Left lung (tissue), 10 donors: Measurements from ENCODE around the gene LY6G5B. TPM values are rescaled to one million over a fixed set of nuclear protein-coding genes. Genes with fewer than 3 reads are reported as not detected.
A peak's percentile ranks its signal among the peaks of the same experiment; 100 is the strongest.

Experiments used
- ATAC-seq: fragments of 200-7000 bp; cut with Tn5 transposase; one replicate; pipeline ENCODE4 v1.9.1; 2020; ENCODE audit warnings: moderate library complexity
- DNase-seq, 4 donors: peaks; one replicate each; pipeline ENCODE4 v3.0.0-alpha.2; 2013 to 2020
- H3K27ac ChIP-seq, 2 donors: fragments of 200-600 bp; sonication (generic) in 1 of 2; one replicate each; pipeline versions ENCODE4 v1.5.0 to v1.8.0; 2020 to 2021
- H3K27me3 ChIP-seq, 2 donors: fragments of 200-600 bp; sonication (generic) in 1 of 2; one replicate each; pipeline versions ENCODE4 v1.5.0 to v1.8.0; 2020 to 2021
- H3K36me3 ChIP-seq, 2 donors: fragments of 200-600 bp; sonication (generic) in 1 of 2; one replicate each; pipeline versions ENCODE4 v1.5.0 to v1.8.0; 2020 to 2021
- H3K4me1 ChIP-seq, 2 donors: fragments of 200-600 bp; one replicate each; pipeline ENCODE4 v1.8.0; 2021
- H3K4me3 ChIP-seq, 2 donors: fragments of 200-600 bp; sonication (generic) in 1 of 2; one replicate each; pipeline versions ENCODE4 v1.5.0 to v1.8.0; 2020 to 2021; ENCODE audit warnings: mild to moderate bottlenecking in 1 of 2
- H3K9me3 ChIP-seq, 2 donors: fragments of 200-600 bp; sonication (generic) in 1 of 2; one replicate each; pipeline versions ENCODE4 v1.5.0 to v1.8.0; 2020 to 2021
- intact Hi-C, 2 donors: fragments of 100-400 bp; cut with DNase I; formaldehyde crosslinking; loops; one replicate each; pipeline versions ENCODE4 v1.11.2 to v1.14.2; 2022
- polyA plus RNA-seq, 6 donors: library from polyadenylated mRNA; unstranded; fragments of 120-200 nt; gene quantifications; one replicate each; pipeline ENCODE4 v1.2.1, GENCODE V29; 2013; ENCODE audit not compliant: insufficient read length in 6 of 6
- total RNA-seq, 2 donors: library from RNA; stranded (reverse); fragmentation: NEBNext Ultra II Directional; extraction: Animal tissue kit (Norgen Biotek cat#: 25700); gene quantifications; one replicate each; pipeline ENCODE4 v1.2.1, GENCODE V29; 2021
- TF ChIP-seq, protein P1 (sequence below), 2 donors: fragments of 200-600 bp; sonication (generic) in 1 of 2; IDR thresholded peaks; one replicate each; pipeline versions ENCODE4 v1.5.0 to v1.8.0; 2021; ENCODE audit warnings: antibody characterized with exemption in 2 of 2
- donor health status: DM: no; HTN: yes; CAD: no.
- donor health status: DM: no; HTN: no; CAD: no.

Gene LY6G5B
- total and polyA plus RNA-seq, 8 donors = 6.9 to 41.0 (median 30.1) TPM

DNA sequence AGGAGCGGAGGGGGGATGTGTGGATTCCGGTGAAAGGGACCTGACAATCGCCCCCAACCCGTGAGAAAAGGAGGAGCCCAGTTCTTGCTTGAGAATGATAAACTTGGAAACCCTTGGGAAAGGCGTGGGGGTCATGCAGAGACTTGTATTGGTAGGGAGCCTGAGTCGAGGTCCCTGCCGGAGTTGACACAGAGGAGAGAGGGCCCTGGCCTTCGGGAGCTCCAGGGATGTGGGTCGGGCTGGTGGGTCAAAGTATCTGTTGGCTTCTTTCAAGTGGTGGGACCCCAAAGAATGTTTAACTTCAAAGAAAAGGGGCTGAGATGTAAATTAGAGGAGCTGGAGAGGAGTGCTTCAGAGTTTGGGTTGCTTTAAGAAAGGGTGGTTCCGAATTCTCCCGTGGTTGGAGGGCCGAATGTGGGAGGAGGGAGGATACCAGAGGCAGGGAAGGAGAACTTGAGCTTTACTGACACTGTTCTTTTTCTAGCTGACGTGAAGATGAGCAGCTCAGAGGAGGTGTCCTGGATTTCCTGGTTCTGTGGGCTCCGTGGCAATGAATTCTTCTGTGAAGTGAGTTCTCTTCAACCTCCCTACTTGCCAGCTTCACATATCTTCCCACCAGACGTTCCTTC, 3.3 kb upstream of the LY6G5B start:
- Histone ChIP-seq H3K27ac (peak overlapping the region; percentile 93 to 94), H3K4me3 (peak overlapping the region; percentile 57 to 66), H3K27me3 (no peaks in the 10 kb centered on the region), H3K36me3 (peaks cover 0 to 69% of the 10 kb centered on the region in 2 donors), H3K9me3 (no peaks in the 10 kb centered on the region), H3K4me1 (peaks cover 19 to 51% of the 10 kb centered on the region in 2 donors)
- ATAC-seq (no peak), DNase-seq (no peak)
- intact Hi-C loops = no loop called here
- TF ChIP-seq, protein P1, sequence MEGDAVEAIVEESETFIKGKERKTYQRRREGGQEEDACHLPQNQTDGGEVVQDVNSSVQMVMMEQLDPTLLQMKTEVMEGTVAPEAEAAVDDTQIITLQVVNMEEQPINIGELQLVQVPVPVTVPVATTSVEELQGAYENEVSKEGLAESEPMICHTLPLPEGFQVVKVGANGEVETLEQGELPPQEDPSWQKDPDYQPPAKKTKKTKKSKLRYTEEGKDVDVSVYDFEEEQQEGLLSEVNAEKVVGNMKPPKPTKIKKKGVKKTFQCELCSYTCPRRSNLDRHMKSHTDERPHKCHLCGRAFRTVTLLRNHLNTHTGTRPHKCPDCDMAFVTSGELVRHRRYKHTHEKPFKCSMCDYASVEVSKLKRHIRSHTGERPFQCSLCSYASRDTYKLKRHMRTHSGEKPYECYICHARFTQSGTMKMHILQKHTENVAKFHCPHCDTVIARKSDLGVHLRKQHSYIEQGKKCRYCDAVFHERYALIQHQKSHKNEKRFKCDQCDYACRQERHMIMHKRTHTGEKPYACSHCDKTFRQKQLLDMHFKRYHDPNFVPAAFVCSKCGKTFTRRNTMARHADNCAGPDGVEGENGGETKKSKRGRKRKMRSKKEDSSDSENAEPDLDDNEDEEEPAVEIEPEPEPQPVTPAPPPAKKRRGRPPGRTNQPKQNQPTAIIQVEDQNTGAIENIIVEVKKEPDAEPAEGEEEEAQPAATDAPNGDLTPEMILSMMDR (IDR thresholded peaks at IDR 0.05) = no peak

DNA sequence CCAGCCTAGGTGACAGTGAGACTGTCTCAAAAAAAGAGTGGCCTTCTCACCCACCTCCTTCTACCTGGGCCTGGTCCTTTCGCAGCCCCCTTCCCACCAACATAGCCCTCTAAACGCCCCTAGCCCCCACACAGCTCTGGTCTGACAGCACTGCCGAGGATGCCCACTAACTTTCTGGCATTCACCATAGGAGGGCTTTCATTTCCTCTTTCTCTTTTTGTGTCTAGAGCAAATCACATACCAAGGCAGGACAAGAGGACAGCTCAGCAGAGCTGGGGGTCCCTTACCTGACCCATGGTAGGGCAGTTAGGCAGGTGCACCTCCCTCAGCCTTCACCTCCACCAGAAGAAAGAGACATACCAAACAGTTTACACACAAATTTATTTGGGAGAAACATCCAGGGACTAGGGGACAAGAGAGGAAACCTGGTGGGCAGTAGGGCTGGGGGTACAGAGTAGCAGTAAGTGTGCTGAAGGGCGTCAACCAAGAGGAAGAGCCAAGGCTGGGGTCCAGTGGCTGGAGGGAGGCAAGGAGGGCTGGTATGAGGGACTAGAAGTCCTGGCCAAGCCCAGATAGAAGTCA, 6.6 kb downstream of the LY6G5B start:
- no peak overlapping the region for H3K27ac ChIP-seq
- no peak overlapping the region for H3K4me3 ChIP-seq
- H3K9me3 ChIP-seq = no peaks in the 10 kb centered on the region
- no peak for DNase-seq
- H3K4me1 ChIP-seq = peaks cover 5 to 13% of the 10 kb centered on the region in 2 donors
- H3K27me3 ChIP-seq = no peaks in the 10 kb centered on the region
- TF ChIP-seq, protein P1 (IDR thresholded peaks at IDR 0.05) = no peak
- intact Hi-C loops = loop anchor here in 1 of 2 donors (10.0 kb wide), 2 partner anchors 188 to 278 kb away; partner anchors contain the start of genes NELFE, NEU1 and SKIC2
- ATAC-seq = no peak
- H3K36me3 ChIP-seq = peaks cover 0 to 27% of the 10 kb centered on the region in 2 donors

DNA sequence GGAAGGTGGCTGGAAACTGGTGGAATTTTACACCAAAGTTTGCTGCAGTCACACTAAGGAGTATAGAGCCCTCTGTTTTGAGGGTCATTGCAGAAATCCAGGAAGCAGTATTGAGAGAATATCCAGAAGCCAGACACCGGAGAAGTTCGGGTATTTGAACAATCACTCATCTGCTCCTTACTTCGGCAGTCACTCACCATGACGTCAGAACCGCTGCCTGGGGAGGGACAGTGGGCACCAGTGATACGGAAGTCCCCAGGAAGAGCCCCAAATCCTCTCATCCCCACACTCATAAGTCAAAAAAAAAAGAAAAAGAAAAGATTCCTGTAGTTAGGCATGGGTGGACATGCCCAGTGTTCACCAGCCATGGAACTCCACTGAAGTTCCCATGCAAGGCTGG, 7.1 kb downstream of the LY6G5B start:
- intact Hi-C loops = loop anchor here in 1 of 2 donors (10.0 kb wide), 2 partner anchors 188 to 278 kb away; partner anchors contain the start of genes NELFE, NEU1 and SKIC2

DNA sequence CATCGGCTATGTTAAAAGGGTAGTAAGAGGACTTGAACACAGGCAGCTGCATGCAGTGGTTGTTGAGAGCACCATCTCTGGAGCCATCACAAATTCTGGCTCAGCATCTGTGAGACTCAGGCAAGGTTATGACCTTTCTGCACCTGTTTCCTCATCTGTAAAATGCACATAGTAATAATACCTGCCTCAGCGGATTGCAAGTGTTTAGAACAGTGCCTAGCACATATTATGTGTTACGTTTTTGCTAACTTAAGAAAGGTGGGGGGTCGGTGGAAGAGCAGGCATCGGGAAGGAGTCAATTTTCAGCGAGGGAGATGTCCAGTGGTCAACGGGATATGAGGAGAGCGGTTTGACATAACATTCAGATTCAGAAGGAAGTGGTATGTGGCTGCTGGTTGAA, 8.2 kb downstream of the LY6G5B start:
- no peak overlapping the region for H3K4me3 ChIP-seq
- intact Hi-C loops = loop anchor here in 1 of 2 donors (10.0 kb wide), 2 partner anchors 187 to 277 kb away; partner anchors contain the start of genes NELFE, NEU1 and SKIC2
- H3K4me1 ChIP-seq = peaks cover 5 to 19% of the 10 kb centered on the region in 2 donors
- DNase-seq (no peak), ATAC-seq (no peak)
- no peaks in the 10 kb centered on the region for H3K27me3 ChIP-seq
- H3K27ac ChIP-seq = no peak overlapping the region
- TF ChIP-seq, protein P1 (IDR thresholded peaks at IDR 0.05) = no peak
- H3K9me3 ChIP-seq = no peaks in the 10 kb centered on the region
- H3K36me3 ChIP-seq = peaks cover 0 to 12% of the 10 kb centered on the region in 2 donors

More for the DNA sequence above, 7.1 kb downstream of the LY6G5B start:
- ATAC-seq (no peak), DNase-seq (no peak)
- peaks cover 0 to 22% of the 10 kb centered on the region in 2 donors for H3K36me3 ChIP-seq
- no peak overlapping the region for H3K27ac ChIP-seq
- no peak overlapping the region for H3K4me3 ChIP-seq
- H3K4me1 ChIP-seq = peaks cover 5 to 18% of the 10 kb centered on the region in 2 donors
- TF ChIP-seq, protein P1 (IDR thresholded peaks at IDR 0.05) = no peak
- H3K27me3 ChIP-seq = no peaks in the 10 kb centered on the region
- H3K9me3 ChIP-seq = no peaks in the 10 kb centered on the region
